PC-3 (cell line): Measurements from ENCODE around the gene PMEPA1.
A peak's percentile ranks its signal among the peaks of the same experiment; 100 is the strongest.

Source experiments
- CTCF ChIP-seq: fragments of 300-600 bp; sonication (generic); conservative IDR thresholded peaks from 2 replicates; pipeline ENCODE4 v1.5.1; 2017; ENCODE audit warnings: antibody characterized with exemption, low read depth, mild to moderate bottlenecking, low read length
- EZH2 ChIP-seq: fragments of 300-600 bp; sonication (generic); IDR thresholded peaks from one replicate; pipeline ENCODE4 v1.6.1; 2017; ENCODE audit warnings: antibody characterized with exemption, mild to moderate bottlenecking, low read length; ENCODE audit not compliant: unreplicated experiment

- TF ChIP-seq CTCF (peak; percentile 99), EZH2 (no peak)
These were observed 87.0 kb downstream of the PMEPA1 start for GRCh38 chr20:57622579-57623381.
